CD4-positive, alpha-beta T cell (primary cell): ENCODE measurements around the gene RGP1. TPM values are rescaled to one million over a fixed set of nuclear protein-coding genes. Genes with fewer than 3 reads are reported as not detected.
A peak's percentile ranks its signal among the peaks of the same experiment; 100 is the strongest.

Experiments
- ATAC-seq: fragments of 200-7000 bp; cut with Tn5 transposase; one replicate; pipeline ENCODE4 v1.10.0; 2022; ENCODE audit warnings: mild to moderate bottlenecking; ENCODE audit not compliant: poor library complexity
- CTCF ChIA-PET: fragments of 350-600 bp; sonication (Branson Sonifier 250); formaldehyde crosslinking; loops from one replicate; lab custom pipeline; 2021; ENCODE audit warnings: antibody characterized with exemption, inconsistent platforms; lab: Charles Lee
- POLR2A ChIA-PET: fragments of 350-600 bp; sonication (Branson Sonifier 250); formaldehyde crosslinking; loops from one replicate; lab custom pipeline; 2021; ENCODE audit warnings: antibody characterized with exemption, inconsistent platforms; lab: Charles Lee
- DNase-seq, 14 experiments: peaks; one replicate each; pipeline ENCODE4 v3.0.0-alpha.2; 2013 to 2020; ENCODE audit warnings: mixed read lengths in 2 of 14
- H3K27ac ChIP-seq, 2 donors: one replicate each; pipeline versions ENCODE4 v1.5.1 to v1.7.0; 2013; ENCODE audit warnings: low read length in 2 of 2, low read depth in 1 of 2, mild to moderate bottlenecking in 1 of 2
- H3K27me3 ChIP-seq, 2 experiments: 1 replicate in 1 of 2; 2 replicates in 1 of 2; pipeline versions ENCODE4 v1.6.1 to v1.7.0; 2013; ENCODE audit warnings: low read length in 2 of 2, control low read depth in 1 of 2, mild to moderate bottlenecking in 1 of 2, moderate library complexity in 1 of 2; ENCODE audit not compliant: insufficient read depth in 2 of 2, control insufficient read depth in 1 of 2
- H3K36me3 ChIP-seq: one replicate; pipeline ENCODE4 v1.6.1; 2013; ENCODE audit warnings: low read length, control low read depth; ENCODE audit not compliant: insufficient read depth
- H3K4me1 ChIP-seq: one replicate; pipeline ENCODE4 v1.6.1; 2013; ENCODE audit warnings: low read length, control low read depth; ENCODE audit not compliant: insufficient read depth
- H3K4me3 ChIP-seq: one replicate; pipeline ENCODE4 v1.5.1; 2013; ENCODE audit warnings: mild to moderate bottlenecking, low read length, moderate library complexity
- H3K9me3 ChIP-seq, 2 experiments: 1 replicate in 1 of 2; 2 replicates in 1 of 2; pipeline versions ENCODE4 v1.6.1 to v1.7.0; 2013; ENCODE audit warnings: low read length in 2 of 2, mild to moderate bottlenecking in 2 of 2, control low read depth in 1 of 2, moderate library complexity in 1 of 2; ENCODE audit not compliant: control insufficient read depth in 1 of 2, insufficient read depth in 1 of 2
- H3K27ac Mint-ChIP-seq: one replicate; pipeline ENCODE4 v1.8.0; 2020; ENCODE audit warnings: mixed read lengths
- H3K27me3 Mint-ChIP-seq: one replicate; pipeline ENCODE4 v1.8.0; 2021; ENCODE audit warnings: mixed read lengths
- H3K36me3 Mint-ChIP-seq: one replicate; pipeline ENCODE4 v1.8.0; 2021; ENCODE audit warnings: low read depth, mixed read lengths
- H3K4me1 Mint-ChIP-seq: one replicate; pipeline ENCODE4 v1.8.0; 2021; ENCODE audit warnings: low read depth, mixed read lengths
- H3K4me3 Mint-ChIP-seq: one replicate; pipeline ENCODE4 v1.8.0; 2020; ENCODE audit warnings: mild to moderate bottlenecking, mixed read lengths
- H3K9me3 Mint-ChIP-seq: one replicate; pipeline ENCODE4 v1.8.0; 2020; ENCODE audit warnings: mixed read lengths
- CTCF ChIP-seq: fragments of 200-600 bp; IDR thresholded peaks from one replicate; pipeline ENCODE4 v1.8.0; 2022; ENCODE audit warnings: antibody characterized with exemption, mild to moderate bottlenecking
- intact Hi-C, 2 experiments: fragments of 100-400 bp; cut with DNase I in 1 of 2; cut with micrococcal nuclease in 1 of 2; formaldehyde crosslinking; loops; one replicate each; pipeline versions ENCODE4 v1.15.1 to v1.9.0; 2023 to 2025; cut with DNase I, micrococcal nuclease
- total RNA-seq, 174 experiments: library from RNA in 2 of 174; stranded (reverse) in 2 of 174; gene quantifications; one replicate each; pipeline ENCODE4 v1.2.3 and lab custom pipeline; 2021 to 2026

Gene RGP1
- total RNA-seq, 2 experiments from 2014 or later, result 12.6 to 13.1 TPM

GRCh38 chr9:35738924-35739323 lies 10.2 kb upstream of the RGP1 start:
- Mint-ChIP-seq H3K27me3 (no peaks in the 10 kb centered on the region), H3K4me1 (peaks cover 24% of the 10 kb centered on the region), H3K9me3 (no peaks in the 10 kb centered on the region), H3K4me3 (no peak overlapping the region), H3K27ac (no peak overlapping the region), H3K36me3 (peaks cover 79% of the 10 kb centered on the region)
- H3K9me3 ChIP-seq, result no peaks in the 10 kb centered on the region
- DNase-seq (no peak), ATAC-seq (no peak)
- no peak overlapping the region for H3K27ac ChIP-seq
- ChIA-PET CTCF (no interaction called here), POLR2A (interaction anchor here (0.5 to 1.5 kb wide), 3 partner anchors 10 to 210 kb away, joined by 3 to 8 read pairs (median 4); partner anchors contain the start of genes GBA2 and RGP1)
- H3K4me1 ChIP-seq, result peaks cover 20% of the 10 kb centered on the region
- H3K27me3 ChIP-seq, result no peaks in the 10 kb centered on the region
- no peak for TF ChIP-seq CTCF
- intact Hi-C loops, result loop anchor here (10.0 kb wide), 3 partner anchors 624 to 1026 kb away; partner anchors contain the start of genes ATOSB (in 1 of the 2) and DNAJB5 (in 1 of the 2)
- H3K4me3 ChIP-seq, result no peak overlapping the region
- H3K36me3 ChIP-seq, result peaks cover 89% of the 10 kb centered on the region

- DNase-seq (no peak), ATAC-seq (no peak)
- Histone ChIP-seq H3K27ac (no peak overlapping the region), H3K27me3 (no peaks in the 10 kb centered on the region), H3K4me1 (peaks cover 18% of the 10 kb centered on the region), H3K9me3 (no peaks in the 10 kb centered on the region), H3K36me3 (peaks cover 92% of the 10 kb centered on the region), H3K4me3 (no peak overlapping the region)
- peaks cover 84% of the 10 kb centered on the region for H3K36me3 Mint-ChIP-seq
- H3K4me1 Mint-ChIP-seq, result peaks cover 24% of the 10 kb centered on the region
- CTCF ChIA-PET, result no interaction called here
- H3K4me3 Mint-ChIP-seq, result no peak overlapping the region
- H3K27me3 Mint-ChIP-seq, result no peaks in the 10 kb centered on the region
- no peak overlapping the region for H3K27ac Mint-ChIP-seq
- POLR2A ChIA-PET, result interaction anchor here (1.3 to 2.4 kb wide), 3 partner anchors 8 to 12 kb away, joined by 3 to 10 read pairs (median 4); partner anchors contain the start of genes CREB3, GBA2, RGP1 and TLN1
- H3K9me3 Mint-ChIP-seq, result no peaks in the 10 kb centered on the region
- TF ChIP-seq CTCF, result no peak
- intact Hi-C loops, result loop anchor here in 1 of 2 experiments (10.0 kb wide), 1 partner anchor 1215 kb away; the partner anchor contains the start of gene ENHO
Observed at GRCh38 chr9:35740243-35740642, 8.8 kb upstream of the RGP1 start.

- POLR2A ChIA-PET, result interaction anchor here (1.9 to 2.4 kb wide), 2 partner anchors 8 to 9 kb away, joined by 4 to 10 read pairs; partner anchors contain the start of genes CREB3, GBA2, RGP1 and TLN1
- peaks cover 77% of the 10 kb centered on the region for H3K36me3 Mint-ChIP-seq
Observed at GRCh38 chr9:35741740-35742139, 7.3 kb upstream of the RGP1 start.

More at GRCh38 chr9:35741740-35742139, 7.3 kb upstream of the RGP1 start:
- Mint-ChIP-seq H3K4me1 (peaks cover 28% of the 10 kb centered on the region), H3K27ac (no peak overlapping the region), H3K4me3 (no peak overlapping the region), H3K9me3 (no peaks in the 10 kb centered on the region), H3K27me3 (no peaks in the 10 kb centered on the region)
- ATAC-seq (no peak), DNase-seq (peak in 2 of 14 experiments; percentile 38 to 50)
- no peaks in the 10 kb centered on the region for H3K27me3 ChIP-seq
- CTCF ChIA-PET, result no interaction called here
- no peaks in the 10 kb centered on the region for H3K9me3 ChIP-seq
- intact Hi-C loops, result loop anchor here in 1 of 2 experiments (10.0 kb wide), 1 partner anchor 1217 kb away; the partner anchor contains the start of gene ENHO
- H3K4me1 ChIP-seq, result peaks cover 18% of the 10 kb centered on the region
- no peak overlapping the region for H3K27ac ChIP-seq
- H3K36me3 ChIP-seq, result peaks cover 78% of the 10 kb centered on the region
- H3K4me3 ChIP-seq, result no peak overlapping the region
- TF ChIP-seq CTCF, result no peak
